Measurements from ENCODE around the gene EIF4G2.
"Not testable (repeated sequence)": the region's sequence is repeated elsewhere in the genome, so short reads cannot be mapped to it uniquely, and the experiment has no call there.

EIF4G2 gene

DNA sequence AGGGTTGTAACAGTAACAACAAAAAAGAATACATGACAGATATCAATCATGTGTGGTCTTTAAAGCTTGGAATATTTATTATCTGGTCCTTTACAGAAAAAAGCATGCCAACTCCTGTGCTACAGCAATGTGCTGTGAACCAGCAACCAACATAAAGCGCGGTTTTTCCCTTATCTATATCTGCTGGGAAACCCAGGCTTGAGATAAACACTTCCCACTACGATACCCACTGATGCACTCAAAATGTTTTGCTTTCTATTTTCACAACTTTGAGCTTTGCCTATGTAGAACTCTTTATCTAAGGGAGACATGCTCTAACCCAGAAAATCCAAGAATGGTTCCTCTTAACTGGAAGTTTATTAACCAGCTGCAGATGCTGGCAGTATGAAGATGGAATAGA lies 30.2 kb upstream of the EIF4G2 start:
- H3K36me3 ChIP-seq (ENCODE audit: insufficient read depth, low read length), result no peaks in the 10 kb centered on the region
- ATAC-seq (ENCODE audit: insufficient read depth, low read depth), result no peak
- no peaks in the 10 kb centered on the region for H3K79me2 ChIP-seq (ENCODE audit: insufficient read depth, low read length)
- TF ChIP-seq EZH2 (IDR thresholded peaks at IDR 0.05; ENCODE audit: borderline replicate concordance, low read depth, low read length, severe bottlenecking), result no peak
- TF ChIP-seq, protein P1, sequence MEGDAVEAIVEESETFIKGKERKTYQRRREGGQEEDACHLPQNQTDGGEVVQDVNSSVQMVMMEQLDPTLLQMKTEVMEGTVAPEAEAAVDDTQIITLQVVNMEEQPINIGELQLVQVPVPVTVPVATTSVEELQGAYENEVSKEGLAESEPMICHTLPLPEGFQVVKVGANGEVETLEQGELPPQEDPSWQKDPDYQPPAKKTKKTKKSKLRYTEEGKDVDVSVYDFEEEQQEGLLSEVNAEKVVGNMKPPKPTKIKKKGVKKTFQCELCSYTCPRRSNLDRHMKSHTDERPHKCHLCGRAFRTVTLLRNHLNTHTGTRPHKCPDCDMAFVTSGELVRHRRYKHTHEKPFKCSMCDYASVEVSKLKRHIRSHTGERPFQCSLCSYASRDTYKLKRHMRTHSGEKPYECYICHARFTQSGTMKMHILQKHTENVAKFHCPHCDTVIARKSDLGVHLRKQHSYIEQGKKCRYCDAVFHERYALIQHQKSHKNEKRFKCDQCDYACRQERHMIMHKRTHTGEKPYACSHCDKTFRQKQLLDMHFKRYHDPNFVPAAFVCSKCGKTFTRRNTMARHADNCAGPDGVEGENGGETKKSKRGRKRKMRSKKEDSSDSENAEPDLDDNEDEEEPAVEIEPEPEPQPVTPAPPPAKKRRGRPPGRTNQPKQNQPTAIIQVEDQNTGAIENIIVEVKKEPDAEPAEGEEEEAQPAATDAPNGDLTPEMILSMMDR (IDR thresholded peaks at IDR 0.05; ENCODE audit: borderline replicate concordance, extremely low read depth, low read length, poor library complexity, severe bottlenecking), result no peak
- H3K4me3 ChIP-seq (ENCODE audit: low read depth in 1 of 2, low read length in 2 of 2), result no peak overlapping the region
- no peak overlapping the region for H3K27ac ChIP-seq (ENCODE audit: low read length)
- no peak overlapping the region for H2AFZ ChIP-seq (ENCODE audit: low read depth, low read length)
- DNase-seq, result no peak
- no peaks in the 10 kb centered on the region for H4K20me1 ChIP-seq (ENCODE audit: insufficient read depth, low read length)
- H3K4me2 ChIP-seq (ENCODE audit: insufficient read depth, low read length), result no peak overlapping the region
- H3K9me3 ChIP-seq (ENCODE audit: insufficient read depth, low read length, severe bottlenecking), result no peaks in the 10 kb centered on the region
- no peaks in the 10 kb centered on the region for H3K4me1 ChIP-seq (ENCODE audit: insufficient read depth, low read length)
- H3K9ac ChIP-seq (ENCODE audit: low read depth, low read length), result no peak overlapping the region
- H3K27me3 ChIP-seq (ENCODE audit: insufficient read depth, low read length, poor library complexity), result no peaks in the 10 kb centered on the region

DNA sequence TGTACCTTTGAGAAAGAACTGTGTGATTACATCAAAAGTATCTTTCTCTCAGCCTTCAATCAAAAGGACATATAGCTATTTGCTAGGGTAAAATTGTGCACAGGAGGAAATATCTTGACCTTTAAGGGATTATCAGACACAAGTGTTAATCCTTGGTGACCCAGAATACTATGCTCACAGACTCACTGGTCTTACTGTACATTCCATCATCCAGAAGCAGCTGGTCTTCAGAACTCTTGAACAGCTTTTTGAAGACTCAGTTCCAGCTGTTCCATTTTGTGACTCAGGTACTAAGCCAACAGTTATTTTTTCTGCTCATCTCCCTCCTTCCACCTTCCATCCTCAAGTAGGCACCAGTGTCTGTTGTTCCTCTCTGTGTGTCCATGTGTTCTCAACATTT lies 29.4 kb upstream of the EIF4G2 start:
- no peak overlapping the region for H3K4me2 ChIP-seq (ENCODE audit: insufficient read depth, low read length)
- H3K4me3 ChIP-seq (ENCODE audit: low read depth in 1 of 2, low read length in 2 of 2), result no peak overlapping the region
- H3K36me3 ChIP-seq (ENCODE audit: insufficient read depth, low read length), result no peaks in the 10 kb centered on the region
- no peaks in the 10 kb centered on the region for H4K20me1 ChIP-seq (ENCODE audit: insufficient read depth, low read length)
- H3K27ac ChIP-seq (ENCODE audit: low read length), result no peak overlapping the region
- no peaks in the 10 kb centered on the region for H3K4me1 ChIP-seq (ENCODE audit: insufficient read depth, low read length)
- DNase-seq, result no peak
- no peak for ATAC-seq (ENCODE audit: insufficient read depth, low read depth)
- H2AFZ ChIP-seq (ENCODE audit: low read depth, low read length), result no peak overlapping the region
- no peaks in the 10 kb centered on the region for H3K79me2 ChIP-seq (ENCODE audit: insufficient read depth, low read length)
- H3K9ac ChIP-seq (ENCODE audit: low read depth, low read length), result no peak overlapping the region
- H3K27me3 ChIP-seq (ENCODE audit: insufficient read depth, low read length, poor library complexity), result no peaks in the 10 kb centered on the region
- TF ChIP-seq, protein P1 (IDR thresholded peaks at IDR 0.05; ENCODE audit: borderline replicate concordance, extremely low read depth, low read length, poor library complexity, severe bottlenecking), result no peak
- TF ChIP-seq EZH2 (IDR thresholded peaks at IDR 0.05; ENCODE audit: borderline replicate concordance, low read depth, low read length, severe bottlenecking), result no peak
- no peaks in the 10 kb centered on the region for H3K9me3 ChIP-seq (ENCODE audit: insufficient read depth, low read length, severe bottlenecking)

DNA sequence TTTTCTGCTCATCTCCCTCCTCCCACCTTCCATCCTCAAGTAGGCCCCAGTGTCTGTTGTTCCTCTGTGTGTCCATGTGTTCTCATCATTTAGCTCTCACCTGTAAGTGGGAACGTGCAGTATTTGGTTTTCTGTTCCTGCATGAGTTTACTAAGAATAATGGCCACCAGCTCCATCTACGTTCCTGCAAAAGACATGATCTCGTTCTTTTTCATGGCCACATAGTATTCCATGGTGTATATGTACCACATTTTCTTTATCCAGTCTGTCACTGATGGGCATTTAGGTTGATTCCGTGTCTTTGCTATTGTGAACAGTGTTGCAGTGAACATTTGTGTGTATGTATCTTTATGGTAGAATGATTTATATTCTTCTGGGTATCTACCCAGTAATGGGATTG lies 28.2 kb upstream of the EIF4G2 start:
- not testable (repeated sequence) for H3K79me2 ChIP-seq (ENCODE audit: insufficient read depth, low read length); H2AFZ ChIP-seq (ENCODE audit: low read depth, low read length); H3K4me3 ChIP-seq (ENCODE audit: low read depth in 1 of 2, low read length in 2 of 2); H3K4me2 ChIP-seq (ENCODE audit: insufficient read depth, low read length); ATAC-seq (ENCODE audit: insufficient read depth, low read depth); H3K9ac ChIP-seq (ENCODE audit: low read depth, low read length); DNase-seq; H3K27me3 ChIP-seq (ENCODE audit: insufficient read depth, low read length, poor library complexity); H3K9me3 ChIP-seq (ENCODE audit: insufficient read depth, low read length, severe bottlenecking); H3K27ac ChIP-seq (ENCODE audit: low read length); H3K36me3 ChIP-seq (ENCODE audit: insufficient read depth, low read length); H4K20me1 ChIP-seq (ENCODE audit: insufficient read depth, low read length); H3K4me1 ChIP-seq (ENCODE audit: insufficient read depth, low read length)

DNA sequence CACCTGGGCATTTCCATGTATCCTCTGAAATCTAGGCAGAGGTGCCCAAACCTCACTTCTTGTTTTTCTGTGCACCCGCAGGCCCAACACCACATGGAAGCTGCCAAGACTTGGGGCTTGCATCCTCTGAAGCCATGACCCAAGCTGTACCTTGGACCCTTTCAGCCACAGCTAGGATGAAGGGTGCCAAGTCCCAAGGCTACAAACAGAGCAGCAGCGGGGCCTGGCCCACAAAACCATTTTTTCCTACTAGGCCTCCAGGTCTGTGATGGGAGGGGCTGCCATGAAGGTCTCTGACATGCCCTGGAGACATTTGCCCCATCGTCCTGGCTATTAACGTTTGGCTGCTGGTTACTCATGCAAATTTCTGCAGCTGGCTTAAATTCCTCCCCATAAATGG lies 20.4 kb upstream of the EIF4G2 start:
- H2AFZ ChIP-seq (ENCODE audit: low read depth, low read length), result no peak overlapping the region
- no peak for ATAC-seq (ENCODE audit: insufficient read depth, low read depth)

More for the DNA sequence above, 20.4 kb upstream of the EIF4G2 start:
- H3K4me3 ChIP-seq (ENCODE audit: low read depth in 1 of 2, low read length in 2 of 2), result no peak overlapping the region
- no peak overlapping the region for H3K4me2 ChIP-seq (ENCODE audit: insufficient read depth, low read length)
- H3K9me3 ChIP-seq (ENCODE audit: insufficient read depth, low read length, severe bottlenecking), result no peaks in the 10 kb centered on the region
- H3K79me2 ChIP-seq (ENCODE audit: insufficient read depth, low read length), result no peaks in the 10 kb centered on the region
- no peaks in the 10 kb centered on the region for H3K27me3 ChIP-seq (ENCODE audit: insufficient read depth, low read length, poor library complexity)
- no peaks in the 10 kb centered on the region for H4K20me1 ChIP-seq (ENCODE audit: insufficient read depth, low read length)
- H3K27ac ChIP-seq (ENCODE audit: low read length), result no peak overlapping the region
- DNase-seq, result no peak
- no peak overlapping the region for H3K9ac ChIP-seq (ENCODE audit: low read depth, low read length)
- H3K36me3 ChIP-seq (ENCODE audit: insufficient read depth, low read length), result no peaks in the 10 kb centered on the region
- TF ChIP-seq, protein P1 (IDR thresholded peaks at IDR 0.05; ENCODE audit: borderline replicate concordance, extremely low read depth, low read length, poor library complexity, severe bottlenecking), result no peak
- TF ChIP-seq EZH2 (IDR thresholded peaks at IDR 0.05; ENCODE audit: borderline replicate concordance, low read depth, low read length, severe bottlenecking), result no peak
- H3K4me1 ChIP-seq (ENCODE audit: insufficient read depth, low read length), result no peaks in the 10 kb centered on the region
